HG03575 (cell line): ENCODE data around the gene CECR2.

Experiments
- ATAC-seq: cut with Tn5 transposase; IDR thresholded peaks from one replicate; pipeline ENCODE4 v1.9.1; 2021; ENCODE audit not compliant: unreplicated experiment, insufficient number of reproducible peaks, low FRiP score; ENCODE audit errors: extremely low read depth

CECR2 gene

GRCh38 chr22:17359501-17359900 is 9.8 kb upstream of the CECR2 start:
- no peak for ATAC-seq

DNA sequence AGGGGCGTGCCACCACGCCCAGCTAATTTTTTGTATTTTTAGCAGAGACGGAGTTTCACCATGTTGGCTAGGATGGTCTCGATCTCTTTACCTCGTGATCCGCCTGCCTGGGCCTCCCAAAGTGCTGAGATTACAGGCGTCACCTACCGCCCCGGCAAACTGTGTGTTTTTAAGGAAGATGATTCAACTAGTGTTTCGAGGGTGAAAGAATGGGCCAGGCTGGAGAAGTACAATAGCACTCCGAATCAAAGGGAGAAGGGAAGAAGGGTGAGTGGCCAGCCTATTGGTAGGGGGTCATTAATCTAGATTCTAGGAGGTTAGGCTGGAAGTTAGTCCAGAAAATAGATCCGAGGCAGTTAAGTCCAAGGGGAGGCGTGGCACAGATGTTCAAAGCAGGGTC is 2.9 kb upstream of the CECR2 start:
- no peak for ATAC-seq

- ATAC-seq: no peak
These were observed 2.4 kb upstream of the CECR2 start for GRCh38 chr22:17366830-17367229.

DNA sequence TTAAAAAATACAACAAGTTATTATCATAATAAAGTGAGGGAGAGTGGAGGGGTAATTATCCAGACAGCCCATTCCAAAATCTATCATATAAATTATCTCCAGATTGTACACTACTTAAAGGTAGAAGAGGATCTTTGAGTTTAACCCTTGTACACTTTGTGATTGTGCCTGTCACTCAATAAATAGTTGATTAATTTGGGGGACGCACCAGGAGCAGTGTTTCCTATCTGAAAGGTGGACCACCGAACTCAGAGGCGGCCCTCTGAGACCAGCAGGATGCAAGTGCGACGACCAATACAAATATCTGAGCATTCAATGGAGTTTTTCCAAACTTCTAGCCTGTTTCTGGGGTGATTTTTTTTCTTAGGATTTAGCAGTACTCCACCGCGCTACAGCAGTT is 1.1 kb upstream of the CECR2 start:
- no peak for ATAC-seq

GRCh38 chr22:17368554-17369438 is 464 bp upstream of the CECR2 start:
- ATAC-seq: no peak

- no peak for ATAC-seq
These were observed 936 bp downstream of the CECR2 start for GRCh38 chr22:17370026-17370765.

DNA sequence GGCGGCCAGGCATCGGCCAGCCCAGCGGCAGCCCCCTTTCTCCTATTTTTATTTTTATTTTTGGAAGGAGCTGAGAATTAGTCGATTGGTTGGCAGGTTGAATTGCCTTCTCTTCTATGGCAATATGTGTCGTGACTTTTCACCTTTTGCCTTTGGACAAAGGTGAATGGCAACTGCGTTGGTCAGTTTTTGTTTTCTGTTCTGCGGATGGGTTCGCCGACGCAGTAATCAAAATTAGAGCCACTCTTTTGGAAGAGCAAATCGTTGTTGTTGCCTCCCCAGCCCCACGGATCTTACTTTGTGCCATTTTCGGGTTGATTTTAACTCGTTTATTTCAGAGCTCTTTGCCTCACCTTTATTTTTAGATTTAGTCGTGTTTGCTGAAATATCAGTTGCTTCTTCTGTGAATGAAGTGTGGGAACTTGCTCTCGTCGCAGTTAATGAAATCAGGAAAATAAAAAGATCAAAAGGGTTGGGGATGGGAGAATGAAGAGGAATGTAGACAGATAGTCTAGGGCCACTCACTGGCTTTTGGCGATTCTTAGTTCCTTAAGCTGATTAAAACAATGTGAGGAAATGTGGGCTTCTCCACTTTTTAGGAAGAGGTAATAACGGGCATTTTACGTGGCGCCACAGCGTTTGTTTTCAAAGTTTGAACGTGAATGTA is 1.6 kb downstream of the CECR2 start:
- ATAC-seq: no peak

DNA sequence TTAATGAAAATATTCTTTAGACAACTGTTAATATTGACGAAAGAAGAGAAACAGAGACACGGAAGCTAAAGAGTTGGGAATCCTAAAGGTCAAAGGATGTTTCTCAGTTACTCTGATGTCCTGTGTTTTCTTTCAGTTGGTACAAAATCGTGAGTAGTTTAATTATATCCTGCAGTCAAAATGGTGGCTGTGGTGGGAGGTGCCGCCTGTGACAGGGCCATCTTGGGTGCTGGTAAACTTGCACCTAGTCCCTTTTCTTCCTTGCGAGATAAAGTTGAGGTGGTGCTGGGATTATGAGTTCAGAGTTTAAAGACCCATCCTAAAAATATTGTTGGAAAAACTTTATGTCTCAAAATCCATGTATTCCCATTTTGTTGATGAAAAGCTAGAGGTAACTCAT is 2.2 kb downstream of the CECR2 start:
- ATAC-seq: no peak

DNA sequence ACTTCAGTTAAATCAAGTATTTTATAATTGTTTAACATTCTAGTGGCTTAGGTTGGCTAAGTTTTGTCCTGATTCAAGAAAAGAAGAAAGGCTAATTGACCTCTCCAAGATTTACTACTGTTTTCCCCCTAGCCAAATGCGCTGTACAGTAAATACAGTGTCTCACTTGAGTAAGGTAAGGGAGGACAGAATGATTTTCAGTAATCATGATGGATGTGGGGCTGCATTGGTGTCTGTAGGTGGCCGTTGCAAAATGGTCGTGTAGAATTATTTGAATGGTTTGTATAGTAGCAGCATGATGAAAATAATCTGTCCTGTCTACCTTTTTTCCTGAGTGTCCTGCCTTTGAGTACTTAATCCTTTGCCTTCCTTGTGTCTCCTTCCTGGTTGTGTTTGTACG is 4.6 kb downstream of the CECR2 start:
- no peak for ATAC-seq

- no peak for ATAC-seq
These were observed 6.8 kb downstream of the CECR2 start for GRCh38 chr22:17375914-17376614.

DNA sequence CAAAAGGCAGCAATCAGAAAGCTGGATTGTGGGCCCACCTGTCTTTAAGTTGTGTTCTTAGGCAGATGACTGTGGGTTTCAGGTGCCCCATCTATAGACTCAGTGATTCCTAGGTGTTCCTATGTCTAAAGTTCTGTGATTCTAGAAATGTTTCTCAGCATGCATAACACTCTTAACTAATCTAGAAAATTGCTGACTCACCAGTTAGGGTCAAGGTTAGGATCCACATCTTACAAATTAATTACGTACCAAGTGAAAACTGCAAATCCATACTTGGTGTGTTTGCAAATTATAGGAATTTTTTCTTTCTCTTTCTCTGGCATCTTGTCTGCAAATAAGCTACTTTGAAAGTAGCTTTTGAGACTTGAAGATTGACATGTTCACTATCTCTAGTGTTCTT is 7.7 kb downstream of the CECR2 start:
- no peak for ATAC-seq

DNA sequence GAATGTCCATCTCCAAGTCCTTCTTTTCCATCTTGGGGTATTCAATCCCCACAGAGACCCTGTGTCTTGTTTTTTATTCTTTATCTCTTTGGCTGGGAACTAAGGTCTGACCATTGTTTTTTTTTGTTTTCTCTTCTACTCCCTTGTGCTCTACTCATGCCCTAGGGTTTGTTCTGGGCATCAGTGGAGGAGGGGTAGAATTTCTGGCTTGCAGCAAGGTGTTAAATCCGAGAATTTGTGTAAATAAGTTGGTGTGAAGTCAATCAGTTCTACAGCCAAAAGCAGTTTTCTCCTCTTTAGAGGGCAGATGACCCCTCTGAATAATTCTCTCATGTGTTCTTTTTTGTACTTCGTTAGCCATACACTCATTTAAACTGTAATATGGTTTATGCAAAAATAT is 10.7 kb downstream of the CECR2 start:
- no peak for ATAC-seq

GRCh38 chr22:17380359-17381087 is 11.3 kb downstream of the CECR2 start:
- ATAC-seq: no peak

DNA sequence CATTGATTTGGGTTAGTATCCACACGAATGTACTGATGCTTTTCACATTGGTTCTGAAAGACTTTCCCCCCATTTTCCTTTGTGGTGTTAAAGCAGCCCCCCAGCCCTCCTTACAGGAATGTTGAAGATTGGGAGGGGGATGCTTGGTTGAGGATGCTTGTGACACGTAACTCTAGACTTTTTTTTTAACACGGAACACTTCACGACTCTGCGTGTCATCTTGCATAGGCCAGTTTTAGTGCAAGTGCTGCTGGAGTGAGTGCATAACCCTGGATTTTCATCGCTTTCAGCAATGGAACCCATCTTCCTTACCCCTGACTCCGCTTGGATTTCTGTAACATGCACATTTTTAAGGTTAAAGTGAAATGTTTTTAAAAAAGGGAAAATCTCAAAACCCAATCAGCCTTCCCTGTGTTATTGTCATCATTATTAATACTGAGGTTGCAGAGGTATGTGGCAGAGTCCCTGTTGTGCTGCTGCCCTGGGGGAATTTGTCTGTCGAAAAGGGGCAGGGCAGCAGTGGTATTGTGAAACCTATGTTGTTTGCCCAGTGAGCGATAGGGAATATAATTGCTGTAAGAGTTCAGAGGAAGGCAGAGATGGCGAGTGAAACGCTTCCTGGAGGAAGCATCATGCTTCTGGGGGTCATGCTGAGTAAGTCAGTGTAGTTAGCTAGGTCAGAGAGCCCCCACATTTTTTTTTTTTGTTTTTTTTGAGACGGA is 12.1 kb downstream of the CECR2 start:
- ATAC-seq: no peak

DNA sequence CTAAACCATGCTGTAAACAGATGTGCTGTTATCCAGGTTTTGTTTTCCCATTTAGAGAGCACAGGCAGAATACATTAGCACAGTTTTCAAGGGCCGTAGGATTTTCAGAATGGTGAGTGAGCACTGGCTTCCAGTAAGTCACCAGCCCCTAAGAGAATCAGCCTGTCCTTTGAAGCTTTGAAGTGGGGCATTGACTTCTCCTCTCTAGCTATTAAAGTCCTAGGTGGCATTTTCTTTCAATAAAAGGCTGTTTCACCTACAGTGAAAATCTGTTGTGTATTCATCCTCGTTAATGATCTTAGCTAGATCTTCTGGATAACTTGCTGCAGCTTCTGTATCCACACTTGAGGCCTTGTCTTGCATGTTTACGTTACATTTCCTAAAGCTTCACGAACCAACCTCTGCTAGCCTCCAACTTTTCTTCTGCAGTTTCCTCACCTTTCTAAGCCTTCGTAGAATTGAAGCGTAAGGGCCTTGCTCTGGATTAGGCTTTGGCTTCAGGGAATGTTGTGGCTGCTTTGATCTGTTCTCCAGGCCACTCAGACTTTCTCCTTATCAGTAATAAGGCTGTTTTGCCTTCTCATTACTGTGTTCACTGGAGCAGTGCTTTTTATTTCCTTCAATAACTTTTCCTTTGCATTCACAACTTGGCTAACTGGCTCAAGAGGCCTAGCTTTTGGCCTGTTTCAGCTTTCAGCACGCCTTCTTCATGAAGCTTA is 15.5 kb downstream of the CECR2 start:
- ATAC-seq: no peak

DNA sequence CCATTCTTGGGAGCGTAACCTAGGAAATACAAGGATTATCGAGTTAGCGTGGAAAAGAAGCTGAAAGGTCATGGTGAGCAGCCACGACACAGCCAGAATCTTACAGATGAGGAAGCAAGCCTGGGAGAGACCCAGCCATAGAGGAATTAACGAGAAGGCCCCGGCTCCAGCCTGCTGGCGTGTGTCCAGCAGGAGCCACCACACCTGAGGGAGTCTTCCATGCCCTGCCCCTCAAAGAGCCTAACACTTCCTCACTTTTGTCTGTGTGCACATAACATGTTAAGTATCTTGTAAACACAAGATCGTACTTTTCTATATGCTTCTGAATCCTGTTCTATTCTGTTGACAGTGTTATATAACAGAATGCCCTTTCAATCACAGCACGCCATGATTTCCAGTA is 18.1 kb downstream of the CECR2 start:
- no peak for ATAC-seq

- no peak for ATAC-seq
These were observed 19.0 kb downstream of the CECR2 start for GRCh38 chr22:17388235-17388634.

DNA sequence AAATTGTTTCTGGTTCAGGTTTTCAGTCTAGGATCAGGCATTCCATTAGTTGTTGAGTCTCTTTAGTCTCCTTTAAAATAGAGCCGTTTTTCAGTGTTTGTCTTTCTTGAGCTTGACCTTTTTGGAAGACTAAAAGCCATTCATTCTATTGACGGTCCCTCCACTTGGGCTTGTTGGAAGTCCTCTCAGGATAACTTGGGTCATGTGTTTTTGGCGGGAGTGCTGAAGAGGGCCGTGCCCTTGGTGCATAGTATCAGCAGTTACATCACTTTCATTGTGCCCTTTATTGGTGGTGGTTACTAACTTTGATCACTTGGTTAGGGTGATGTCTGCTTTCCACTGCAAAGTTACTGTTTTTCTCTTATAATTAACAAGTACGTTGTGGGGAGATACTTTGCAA is 20.8 kb downstream of the CECR2 start:
- no peak for ATAC-seq
